HCT116 (cell line): ENCODE results near the gene RBM23.

Experiments used
- ATF3 ChIP-seq: IDR thresholded peaks from 2 replicates; pipeline ENCODE4 v1.6.1; 2012
- CBX3 ChIP-seq: IDR thresholded peaks from 2 replicates; pipeline ENCODE4 v1.6.1; 2012; ENCODE audit warnings: low read depth
- CEBPB ChIP-seq: IDR thresholded peaks from 2 replicates; pipeline ENCODE4 v1.6.1; 2012; ENCODE audit warnings: low read depth
- EGR1 ChIP-seq: IDR thresholded peaks from 2 replicates; pipeline ENCODE4 v1.6.1; 2012; ENCODE audit warnings: low read depth
- JUND ChIP-seq: IDR thresholded peaks from 2 replicates; pipeline ENCODE4 v1.6.1; 2012
- POLR2A ChIP-seq: IDR thresholded peaks from 2 replicates; pipeline ENCODE4 v1.7.0; 2011; ENCODE audit warnings: borderline replicate concordance; ENCODE audit not compliant: insufficient read depth, insufficient read length; ENCODE audit errors: extremely low read depth
- POLR2AphosphoS5 ChIP-seq: IDR thresholded peaks from 2 replicates; pipeline ENCODE4 v1.6.1; 2011; ENCODE audit warnings: mild to moderate bottlenecking, low read depth, low read length, moderate library complexity
- REST ChIP-seq: IDR thresholded peaks from 2 replicates; pipeline ENCODE4 v1.6.1; 2012; ENCODE audit warnings: low read depth
- YY1 ChIP-seq: IDR thresholded peaks from 2 replicates; pipeline ENCODE4 v1.6.1; 2011; ENCODE audit warnings: low read length, low read depth, moderate library complexity, mild to moderate bottlenecking; ENCODE audit not compliant: insufficient replicate concordance; ENCODE audit errors: extremely low read depth
- ZNF274 ChIP-seq: fragments of 200-500 bp; sonication (Bioruptor generic); IDR thresholded peaks from 2 replicates; pipeline ENCODE4 v1.6.1; 2014; ENCODE audit warnings: mild to moderate bottlenecking, low read depth, low read length, inconsistent platforms
- TF ChIP-seq, protein P1 (sequence below), 3 experiments: fragments of 200-600 bp in 1 of 3; sonication (generic) in 1 of 3; IDR thresholded peaks in 2 of 3; conservative IDR thresholded peaks in 1 of 3; 2 replicates each; pipeline ENCODE4 v1.5.1; 2012 to 2017; ENCODE audit warnings: low read depth in 2 of 3, low read length in 2 of 3, antibody characterized with exemption in 1 of 3, borderline replicate concordance in 1 of 3, control low read depth in 1 of 3, mild to moderate bottlenecking in 1 of 3, mixed read lengths in 1 of 3, mixed run types in 1 of 3, moderate library complexity in 1 of 3; ENCODE audit not compliant: insufficient read depth in 1 of 3
- TF ChIP-seq, protein P2 (sequence below): IDR thresholded peaks from 2 replicates; pipeline ENCODE4 v1.6.1; 2011; ENCODE audit warnings: mild to moderate bottlenecking, low read length, moderate library complexity; ENCODE audit not compliant: insufficient replicate concordance; ENCODE audit errors: extremely low read depth

- no peak for TF ChIP-seq EGR1
- TF ChIP-seq, protein P1, sequence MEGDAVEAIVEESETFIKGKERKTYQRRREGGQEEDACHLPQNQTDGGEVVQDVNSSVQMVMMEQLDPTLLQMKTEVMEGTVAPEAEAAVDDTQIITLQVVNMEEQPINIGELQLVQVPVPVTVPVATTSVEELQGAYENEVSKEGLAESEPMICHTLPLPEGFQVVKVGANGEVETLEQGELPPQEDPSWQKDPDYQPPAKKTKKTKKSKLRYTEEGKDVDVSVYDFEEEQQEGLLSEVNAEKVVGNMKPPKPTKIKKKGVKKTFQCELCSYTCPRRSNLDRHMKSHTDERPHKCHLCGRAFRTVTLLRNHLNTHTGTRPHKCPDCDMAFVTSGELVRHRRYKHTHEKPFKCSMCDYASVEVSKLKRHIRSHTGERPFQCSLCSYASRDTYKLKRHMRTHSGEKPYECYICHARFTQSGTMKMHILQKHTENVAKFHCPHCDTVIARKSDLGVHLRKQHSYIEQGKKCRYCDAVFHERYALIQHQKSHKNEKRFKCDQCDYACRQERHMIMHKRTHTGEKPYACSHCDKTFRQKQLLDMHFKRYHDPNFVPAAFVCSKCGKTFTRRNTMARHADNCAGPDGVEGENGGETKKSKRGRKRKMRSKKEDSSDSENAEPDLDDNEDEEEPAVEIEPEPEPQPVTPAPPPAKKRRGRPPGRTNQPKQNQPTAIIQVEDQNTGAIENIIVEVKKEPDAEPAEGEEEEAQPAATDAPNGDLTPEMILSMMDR (IDR thresholded peaks at IDR 0.05 in 2 of 3, conservative IDR thresholded peaks at IDR 0.05 in 1 of 3; ENCODE audit: borderline replicate concordance in 1 of 3, insufficient read depth in 1 of 3, low read depth in 2 of 3, low read length in 2 of 3) = no peak
- no peak for TF ChIP-seq POLR2A
- no peak for TF ChIP-seq ZNF274
- no peak for TF ChIP-seq JUND
- no peak for TF ChIP-seq POLR2AphosphoS5
- TF ChIP-seq ATF3 = no peak
- no peak for TF ChIP-seq CEBPB
- TF ChIP-seq, protein P2, sequence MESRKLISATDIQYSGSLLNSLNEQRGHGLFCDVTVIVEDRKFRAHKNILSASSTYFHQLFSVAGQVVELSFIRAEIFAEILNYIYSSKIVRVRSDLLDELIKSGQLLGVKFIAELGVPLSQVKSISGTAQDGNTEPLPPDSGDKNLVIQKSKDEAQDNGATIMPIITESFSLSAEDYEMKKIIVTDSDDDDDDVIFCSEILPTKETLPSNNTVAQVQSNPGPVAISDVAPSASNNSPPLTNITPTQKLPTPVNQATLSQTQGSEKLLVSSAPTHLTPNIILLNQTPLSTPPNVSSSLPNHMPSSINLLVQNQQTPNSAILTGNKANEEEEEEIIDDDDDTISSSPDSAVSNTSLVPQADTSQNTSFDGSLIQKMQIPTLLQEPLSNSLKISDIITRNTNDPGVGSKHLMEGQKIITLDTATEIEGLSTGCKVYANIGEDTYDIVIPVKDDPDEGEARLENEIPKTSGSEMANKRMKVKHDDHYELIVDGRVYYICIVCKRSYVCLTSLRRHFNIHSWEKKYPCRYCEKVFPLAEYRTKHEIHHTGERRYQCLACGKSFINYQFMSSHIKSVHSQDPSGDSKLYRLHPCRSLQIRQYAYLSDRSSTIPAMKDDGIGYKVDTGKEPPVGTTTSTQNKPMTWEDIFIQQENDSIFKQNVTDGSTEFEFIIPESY = no peak
- no peak for TF ChIP-seq CBX3
- TF ChIP-seq YY1 = no peak
- no peak for TF ChIP-seq REST
Observed at GRCh38 chr14:22884738-22885523, 34.0 kb downstream of the RBM23 start.
